ENCODE results near the gene MACROD2.

The MACROD2 gene

DNA sequence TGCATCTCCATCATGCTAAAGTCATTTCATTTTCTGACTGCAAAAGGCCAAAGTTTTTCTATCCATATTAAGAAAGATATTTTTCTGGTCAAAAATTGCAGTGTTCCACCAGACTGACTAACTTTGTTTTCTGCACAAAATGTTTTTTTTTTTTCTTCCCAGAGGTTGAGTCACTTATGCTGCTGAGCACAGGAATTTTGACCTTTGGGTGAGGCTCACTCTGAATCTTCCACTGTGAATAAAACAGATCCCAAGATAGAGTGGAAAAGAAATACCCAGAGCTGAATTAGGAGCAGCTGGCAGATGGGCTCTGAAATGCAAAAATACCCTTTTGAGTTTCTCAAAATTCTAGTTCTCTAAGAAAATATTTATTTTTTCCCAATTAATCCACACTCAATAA is 1581.1 kb downstream of the MACROD2 start:
- no peak for DNase-seq

DNA sequence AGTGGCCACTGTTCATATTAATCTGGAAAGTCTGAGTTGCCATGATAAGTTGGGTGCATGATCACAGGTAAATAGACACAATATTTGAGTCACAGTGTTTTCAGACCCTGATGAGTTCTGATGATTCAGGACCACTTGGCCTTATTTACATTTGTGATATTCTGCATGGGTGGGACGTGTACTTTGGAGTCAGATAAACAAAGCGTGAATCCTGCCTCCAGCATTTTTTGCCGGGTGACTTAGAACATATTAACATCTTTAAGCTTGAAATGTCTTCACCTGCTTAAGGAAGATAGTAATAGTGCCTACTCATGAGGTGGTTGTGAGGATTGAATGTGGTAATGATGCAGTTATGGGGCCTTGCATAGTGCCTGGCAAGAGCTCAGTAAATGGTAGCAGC is 1582.8 kb downstream of the MACROD2 start:
- no peak for DNase-seq

DNA sequence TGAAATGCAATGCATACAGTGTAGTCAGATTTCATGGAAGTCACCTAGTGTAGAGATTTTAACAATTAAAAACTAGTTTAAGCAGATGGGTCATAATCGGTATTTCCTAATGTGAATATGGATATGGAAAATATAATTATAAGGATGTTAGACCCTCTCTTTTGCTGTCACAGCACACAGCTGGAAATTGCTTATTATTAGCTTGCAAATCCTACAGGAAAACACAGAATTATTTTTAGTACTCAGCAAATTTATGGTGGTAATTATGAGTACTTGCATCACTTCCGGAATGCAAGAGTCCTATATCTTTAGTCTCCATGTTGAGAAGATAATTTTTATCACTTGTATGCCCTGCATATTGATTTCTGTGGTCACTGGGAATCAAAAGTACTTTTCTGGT is 1584.4 kb downstream of the MACROD2 start:
- no peak for DNase-seq

DNA sequence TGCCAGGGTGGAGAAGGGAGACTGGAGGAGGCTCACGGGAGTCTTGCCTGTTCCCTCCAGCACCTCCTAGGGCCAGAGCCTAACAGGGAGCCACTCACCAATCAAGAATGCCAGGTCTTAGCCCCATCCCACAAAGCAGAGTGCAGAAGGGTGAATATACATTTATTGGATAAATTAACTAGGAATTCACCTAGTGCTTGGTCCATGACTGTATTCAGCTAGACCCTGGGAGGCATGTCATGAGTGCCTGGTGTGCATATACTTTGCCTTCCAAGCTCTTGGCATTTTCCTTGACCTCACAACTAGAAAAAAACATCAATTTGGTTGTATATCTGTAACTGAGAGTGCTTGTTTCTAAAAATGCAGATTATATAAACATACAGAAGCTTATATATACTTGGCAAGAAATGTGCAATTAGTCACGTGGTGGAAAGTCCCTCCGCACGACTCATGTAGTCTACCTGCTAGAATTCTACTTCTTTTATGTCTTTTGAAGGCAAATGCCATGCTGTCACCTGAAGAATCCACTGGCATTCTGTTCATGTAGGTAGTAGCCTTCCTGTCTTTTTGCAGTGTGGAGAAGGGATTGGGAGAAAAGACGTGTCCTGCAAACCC is 1586.9 kb downstream of the MACROD2 start:
- no peak for DNase-seq

DNA sequence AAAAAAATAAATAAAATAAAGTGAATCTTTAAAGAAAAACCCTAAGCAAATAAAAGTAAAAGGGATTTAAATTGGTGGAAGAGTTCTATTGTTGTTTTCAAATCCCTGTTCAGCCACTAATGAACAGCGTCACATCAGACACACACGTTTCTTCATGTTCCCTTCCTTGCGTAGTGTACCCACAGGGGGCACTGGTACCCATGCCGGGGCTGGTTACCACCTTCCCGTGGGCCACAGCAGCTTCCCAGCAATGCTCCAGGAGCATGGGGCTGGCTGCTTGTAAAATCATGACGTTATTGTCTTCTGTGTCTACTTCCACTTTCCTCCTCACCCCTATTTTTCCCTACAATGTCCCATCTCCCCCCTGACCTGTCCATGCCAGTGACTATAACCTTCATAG is 1589.2 kb downstream of the MACROD2 start:
- no peak for DNase-seq

DNA sequence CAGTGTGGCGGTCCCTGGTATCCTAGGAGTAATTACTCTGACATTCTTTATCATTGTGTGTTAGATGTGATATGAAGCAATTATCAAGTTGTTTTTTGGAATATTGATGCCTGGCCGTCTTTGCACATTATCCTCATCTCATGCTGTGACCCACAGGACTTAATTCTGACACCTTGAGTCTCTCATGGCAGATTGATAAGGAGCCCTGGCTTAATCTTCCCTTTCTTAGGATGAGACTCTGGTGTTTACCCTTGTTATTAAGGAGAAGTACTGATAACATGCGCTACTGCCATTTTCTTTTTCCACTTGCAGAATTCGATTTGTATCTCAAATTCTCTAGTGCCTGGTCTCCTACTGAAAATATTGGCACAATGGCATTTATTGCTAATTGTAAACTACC is 1597.8 kb downstream of the MACROD2 start:
- DNase-seq = no peak

DNA sequence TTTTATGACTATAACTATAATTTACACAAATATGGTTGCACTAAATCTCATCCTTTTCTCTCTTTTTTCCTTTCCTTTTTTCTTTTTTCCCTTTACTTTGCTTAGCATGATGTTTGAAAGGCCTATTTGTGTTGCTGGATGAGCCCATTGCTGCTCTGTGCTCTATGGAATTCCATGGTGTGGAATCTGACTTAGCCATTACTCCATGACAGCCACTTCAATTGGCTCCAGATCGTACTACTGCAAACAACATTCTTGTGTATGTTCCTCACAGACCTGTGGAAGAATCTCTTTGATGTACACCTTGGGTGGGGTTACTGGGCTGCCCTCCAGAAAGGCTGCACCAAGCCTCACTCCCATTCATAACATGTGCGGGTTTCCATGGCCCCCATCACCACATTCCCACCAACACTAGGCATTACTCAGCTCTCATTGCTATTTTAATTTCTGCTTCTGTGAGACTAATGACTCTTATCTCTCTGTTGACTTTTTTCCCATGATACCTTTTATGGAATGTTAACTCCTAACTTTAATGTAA is 1598.9 kb downstream of the MACROD2 start:
- DNase-seq = no peak

DNA sequence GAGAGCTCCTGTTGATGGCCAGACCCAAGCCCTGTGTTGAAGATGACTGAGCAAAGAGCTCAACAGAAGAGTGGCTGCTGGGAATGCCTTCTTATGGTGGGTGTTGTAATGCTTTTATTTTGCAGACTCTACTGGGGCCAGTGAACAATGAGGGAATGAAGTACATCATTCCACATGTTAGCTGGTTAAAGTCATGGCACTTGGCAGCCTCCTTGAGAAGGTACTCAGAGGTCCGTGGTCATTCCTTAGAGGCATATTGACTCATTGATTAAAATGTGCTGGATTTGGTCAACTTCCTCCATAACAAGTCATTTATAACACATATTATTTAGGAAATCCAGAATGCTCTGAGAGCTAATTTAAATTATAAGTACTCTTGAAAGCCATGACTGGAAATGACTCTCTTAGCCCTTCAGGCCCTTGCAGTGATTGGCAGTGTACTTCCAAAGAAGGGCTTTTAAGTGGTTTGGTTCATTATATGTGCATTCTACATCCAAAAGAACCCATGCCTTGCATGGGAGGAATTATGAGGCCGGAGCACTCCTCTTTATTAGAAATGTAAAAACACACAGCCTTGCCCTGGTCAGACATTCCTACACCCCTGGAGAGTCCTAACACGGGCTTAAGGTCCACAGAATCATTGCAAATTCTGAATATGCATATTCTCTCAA is 1601.0 kb downstream of the MACROD2 start:
- no peak for DNase-seq

DNA sequence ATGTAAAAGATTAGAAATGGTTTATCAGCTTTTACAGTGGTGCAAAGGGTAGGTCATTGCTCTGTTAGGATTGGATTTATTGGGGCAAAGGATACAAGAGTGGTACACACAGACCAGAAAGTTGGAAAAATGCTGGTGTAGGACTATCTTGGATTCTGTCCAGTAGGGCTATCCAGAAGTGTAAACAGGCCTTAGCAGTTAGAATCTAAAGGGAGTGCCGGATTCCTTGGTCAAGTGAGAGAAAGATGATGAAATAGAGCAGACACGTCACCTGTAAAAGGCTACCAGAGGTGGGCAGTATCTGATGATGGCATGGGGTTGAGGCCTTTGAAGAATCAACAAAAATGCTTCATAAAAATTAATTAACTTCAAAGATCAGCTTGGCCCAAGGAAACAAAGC is 1602.0 kb downstream of the MACROD2 start:
- no peak for DNase-seq

DNA sequence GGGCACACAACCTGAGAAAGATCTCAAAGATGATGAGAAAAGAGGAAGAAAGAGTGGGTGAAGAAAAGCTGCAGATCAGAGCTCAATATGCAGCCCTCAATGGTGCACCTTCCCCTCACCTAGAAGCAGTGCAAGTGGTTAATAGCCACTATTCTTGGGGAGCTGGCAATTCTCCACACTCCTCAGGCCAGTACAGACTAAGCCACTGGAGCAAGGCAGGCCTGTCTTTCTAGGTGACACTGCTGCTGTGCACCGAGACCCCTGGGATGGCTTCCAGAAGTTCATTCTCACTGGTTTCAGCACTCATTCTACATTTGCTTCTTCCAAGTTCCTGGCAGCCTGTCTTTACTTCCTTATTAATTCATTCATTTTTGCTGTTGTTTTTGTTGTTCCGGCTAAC is 1604.6 kb downstream of the MACROD2 start:
- no peak for DNase-seq

DNA sequence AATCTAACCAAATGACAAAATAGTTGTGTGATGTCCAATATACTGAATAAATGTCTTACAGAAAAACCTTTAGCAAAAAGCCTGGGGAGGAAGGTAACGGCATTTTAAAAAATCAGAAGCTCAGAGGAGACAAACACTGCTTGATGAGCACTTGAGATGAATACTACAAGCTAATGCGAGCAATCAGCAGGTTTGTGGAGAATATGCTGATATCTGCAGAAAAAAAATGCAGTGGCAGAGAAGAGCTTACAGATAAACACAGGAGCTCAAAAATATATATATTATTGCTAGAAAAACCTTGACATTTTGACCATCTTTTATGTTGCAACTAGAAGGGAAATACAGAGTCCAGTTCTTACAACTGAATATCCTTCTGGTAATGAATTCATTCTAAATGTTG is 1605.2 kb downstream of the MACROD2 start:
- no peak for DNase-seq

DNA sequence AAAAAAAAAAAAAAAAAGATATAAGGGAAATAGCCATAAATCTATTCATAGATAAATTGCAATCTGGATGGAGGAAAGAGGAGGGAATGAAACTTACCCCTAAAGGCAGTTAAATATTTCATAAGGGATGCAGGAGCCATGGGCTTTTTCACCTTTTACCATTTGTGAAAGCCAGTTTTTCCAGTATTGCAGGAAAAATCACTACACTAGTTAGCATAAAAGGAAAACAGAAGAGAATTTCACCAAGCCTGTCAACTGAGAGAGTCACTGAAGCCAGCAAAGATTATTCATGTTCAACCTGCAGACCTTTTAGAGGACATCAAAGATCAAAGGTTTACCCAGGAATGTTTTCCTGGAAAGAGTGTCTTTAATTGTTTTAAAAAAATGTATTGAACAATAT is 1608.2 kb downstream of the MACROD2 start:
- DNase-seq = no peak

DNA sequence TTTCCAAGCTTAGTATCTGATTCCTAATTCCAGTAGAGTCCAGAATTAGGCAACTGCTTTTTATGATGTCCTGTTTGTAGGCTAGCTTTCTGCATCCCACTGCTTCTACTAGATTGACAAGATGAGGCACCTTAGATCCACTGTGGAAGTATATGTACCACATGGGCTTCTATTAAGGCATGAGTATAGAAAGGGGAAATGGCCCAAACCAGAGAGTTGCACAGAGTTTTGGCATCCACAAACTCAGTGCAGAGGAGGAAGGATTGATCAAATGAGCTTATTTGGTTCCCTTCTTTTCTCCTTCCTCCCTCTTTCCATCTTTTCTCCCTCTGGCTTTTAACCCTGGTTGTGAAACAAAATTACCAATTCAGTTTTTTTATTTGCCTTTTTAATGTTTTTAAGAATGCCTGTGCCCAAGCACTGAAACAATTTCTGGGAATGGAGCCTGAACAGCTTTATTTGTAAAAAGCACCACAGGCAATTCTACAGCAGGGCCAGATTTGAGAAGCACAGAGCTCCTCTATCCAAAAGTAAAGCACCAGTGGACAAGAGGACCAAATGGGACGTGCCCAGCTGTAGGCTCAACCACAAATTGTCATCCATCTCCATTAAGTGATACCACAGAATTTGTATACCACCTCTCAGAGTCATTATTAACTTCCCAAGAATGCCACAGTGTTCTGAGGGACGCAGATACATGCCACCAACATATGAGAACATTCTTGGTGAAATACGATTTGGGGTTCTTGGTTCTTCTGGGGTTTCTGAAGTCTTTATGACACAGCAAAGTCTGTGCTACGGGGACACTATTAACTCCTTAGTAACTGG is 1608.9 kb downstream of the MACROD2 start:
- DNase-seq = no peak

DNA sequence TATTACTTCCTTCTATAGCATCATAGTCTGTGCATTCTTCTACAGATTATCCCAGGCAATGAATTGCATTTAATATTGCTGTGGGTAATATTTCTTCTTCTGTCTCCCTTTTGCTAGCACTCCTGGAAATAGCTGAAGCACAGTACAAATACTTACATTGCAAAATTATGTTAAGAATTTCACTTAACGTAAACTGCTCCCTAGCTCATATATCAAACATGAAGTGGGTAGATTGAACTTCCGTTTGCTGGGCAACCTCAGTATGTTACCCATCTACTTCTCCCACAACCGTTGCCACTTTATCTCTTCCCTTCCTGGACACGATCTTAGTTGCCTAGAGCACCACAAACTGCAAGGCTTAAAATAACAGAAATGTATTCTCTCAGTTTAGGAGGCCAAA is 1614.6 kb downstream of the MACROD2 start:
- DNase-seq = no peak

DNA sequence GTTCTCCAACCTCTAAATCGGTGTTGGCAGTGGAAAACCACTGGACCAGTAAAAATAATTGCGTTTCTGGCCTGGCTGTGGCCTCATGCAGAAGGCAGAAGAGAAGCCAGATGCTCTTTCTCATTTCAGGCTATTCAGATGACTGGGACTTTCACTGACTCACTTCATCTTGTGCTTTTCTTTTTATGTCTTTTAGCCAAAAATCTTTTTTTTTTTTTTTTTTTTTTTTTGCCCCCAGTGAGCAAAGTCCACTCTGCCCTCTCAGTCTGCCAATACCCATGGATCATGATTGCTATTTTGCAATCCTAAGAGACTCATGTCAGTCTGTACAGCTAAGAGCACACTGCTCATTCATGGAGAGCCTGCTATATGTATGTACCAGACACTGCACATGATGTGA is 1615.5 kb downstream of the MACROD2 start:
- no peak for DNase-seq

DNA sequence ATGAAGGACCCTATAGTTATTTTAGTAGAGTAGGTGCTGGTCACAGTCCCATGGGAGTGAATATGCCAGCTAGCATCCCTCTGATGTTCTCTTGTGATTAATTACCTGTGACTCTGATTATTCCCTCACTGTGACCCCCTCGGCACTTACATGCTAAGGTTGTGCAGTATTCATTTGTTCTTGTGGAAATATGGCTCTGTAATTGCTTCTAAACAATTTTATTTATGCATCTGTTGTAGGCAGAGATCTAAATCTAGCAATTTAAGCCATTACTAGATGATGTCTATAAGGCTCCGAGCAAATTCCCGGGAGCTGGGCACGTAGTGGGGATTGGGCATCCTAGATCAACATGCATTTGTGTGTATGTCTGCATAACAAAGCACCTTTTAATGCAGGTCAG is 1616.2 kb downstream of the MACROD2 start:
- DNase-seq = no peak

DNA sequence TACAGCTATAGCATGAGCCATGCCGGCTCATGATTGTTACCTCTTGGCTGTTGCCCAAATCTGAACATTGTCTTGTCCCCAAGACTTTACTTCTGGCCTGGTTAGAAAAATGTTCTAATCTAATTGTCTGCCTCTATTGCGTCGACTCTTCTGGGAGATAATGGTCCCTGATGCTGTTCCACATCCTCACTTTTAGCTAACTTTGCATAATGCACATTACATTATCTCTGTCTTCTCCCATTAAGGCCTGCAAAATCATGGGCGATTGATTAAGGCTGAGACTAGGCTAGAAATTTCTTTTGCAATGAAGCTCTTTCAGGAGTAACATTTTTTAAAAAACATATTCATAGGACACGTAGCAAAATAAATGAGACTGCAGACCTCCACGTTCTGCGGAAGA is 1616.9 kb downstream of the MACROD2 start:
- no peak for DNase-seq

DNA sequence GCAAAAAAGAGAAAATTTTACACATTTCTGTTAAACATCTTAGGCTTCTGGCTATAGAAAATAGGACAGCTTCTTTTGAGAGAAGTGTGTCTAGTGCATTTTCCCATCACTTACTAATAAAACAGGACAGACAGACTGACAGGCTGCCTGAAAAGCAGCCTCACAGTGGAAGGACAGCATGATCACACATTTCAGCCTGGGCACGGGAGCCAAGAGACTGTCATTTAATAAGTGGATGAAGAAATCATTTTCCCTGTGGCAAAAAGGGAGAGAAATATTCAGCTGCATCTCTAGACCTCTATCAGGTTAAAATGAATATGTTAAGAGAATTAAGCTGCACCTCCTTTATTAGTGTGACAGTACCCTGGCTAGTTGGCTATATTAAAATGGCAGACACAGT is 1617.5 kb downstream of the MACROD2 start:
- DNase-seq = no peak

DNA sequence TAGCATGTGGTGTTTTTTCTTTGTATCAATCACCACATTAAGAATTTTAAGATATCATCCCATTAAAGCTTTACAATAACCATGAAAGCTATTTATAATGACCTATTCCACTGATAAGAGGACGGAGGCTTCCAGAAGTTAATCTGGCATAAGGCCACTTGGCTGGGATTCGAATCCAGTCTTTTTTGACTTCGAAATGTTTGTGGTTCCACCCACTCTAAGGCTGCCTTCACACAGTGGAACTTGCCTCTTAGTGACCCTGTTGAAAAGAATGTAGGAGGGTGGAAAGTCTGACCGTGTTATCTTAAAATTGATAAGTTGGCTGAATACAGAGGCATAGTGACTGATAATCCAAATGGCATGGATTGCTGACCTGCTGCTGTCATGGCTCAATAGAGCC is 1618.2 kb downstream of the MACROD2 start:
- no peak for DNase-seq

DNA sequence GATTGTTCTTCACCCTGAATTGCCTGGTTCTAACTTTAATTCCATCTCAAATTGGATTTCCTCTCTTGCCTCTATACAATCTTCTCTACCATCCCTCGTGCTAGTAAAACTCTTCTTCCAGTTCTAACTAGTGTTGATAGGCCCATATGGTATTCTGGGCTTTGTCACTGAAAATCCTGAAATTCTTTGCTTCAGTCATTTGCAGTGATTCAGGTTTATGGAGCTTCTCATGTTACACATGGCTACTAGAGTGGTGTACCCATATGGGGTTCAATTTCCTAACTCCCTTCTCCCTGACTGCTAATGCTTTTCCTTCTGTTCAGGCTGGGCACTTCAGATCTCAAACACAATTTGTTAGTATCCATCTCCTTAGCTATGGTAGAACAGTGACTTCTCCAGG is 1621.3 kb downstream of the MACROD2 start:
- no peak for DNase-seq

DNA sequence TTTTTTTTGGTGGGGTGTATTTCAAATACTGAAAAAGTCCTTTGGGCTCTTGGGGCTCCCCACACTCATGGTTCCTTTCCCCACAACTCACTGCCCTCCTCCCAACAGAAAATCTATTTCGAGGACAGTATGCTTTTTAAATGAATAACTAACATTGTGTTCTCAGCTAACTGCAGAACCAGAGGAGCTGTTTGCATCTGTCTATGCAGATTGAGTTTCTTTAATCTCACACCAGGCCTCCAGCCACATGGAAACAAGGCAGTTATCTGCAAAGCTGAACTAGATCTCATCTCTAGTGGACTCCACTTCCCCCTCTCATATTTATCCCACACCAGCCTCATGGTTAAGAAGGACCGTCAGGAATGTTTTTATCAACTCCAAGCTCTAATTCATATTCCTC is 1622.8 kb downstream of the MACROD2 start:
- DNase-seq = no peak

DNA sequence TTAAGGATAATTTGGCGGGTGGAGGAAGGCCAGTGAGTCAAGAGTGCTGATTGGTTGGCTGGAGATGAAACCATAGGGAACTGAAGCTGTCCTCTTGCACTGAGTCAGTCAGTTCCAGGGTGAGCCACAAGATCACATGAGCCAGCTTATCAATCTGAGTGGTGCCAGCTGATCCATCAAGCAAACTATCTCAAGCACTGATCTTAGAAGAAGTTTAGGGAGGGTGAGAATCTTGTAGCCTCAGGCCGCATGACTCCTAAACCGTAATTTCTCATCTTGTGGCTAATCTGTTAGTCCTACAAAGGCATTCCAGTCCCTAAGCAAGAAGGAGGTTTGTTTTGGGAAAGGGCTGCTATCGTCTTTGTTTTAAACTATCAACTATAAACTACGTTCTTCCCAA is 1623.6 kb downstream of the MACROD2 start:
- no peak for DNase-seq

DNA sequence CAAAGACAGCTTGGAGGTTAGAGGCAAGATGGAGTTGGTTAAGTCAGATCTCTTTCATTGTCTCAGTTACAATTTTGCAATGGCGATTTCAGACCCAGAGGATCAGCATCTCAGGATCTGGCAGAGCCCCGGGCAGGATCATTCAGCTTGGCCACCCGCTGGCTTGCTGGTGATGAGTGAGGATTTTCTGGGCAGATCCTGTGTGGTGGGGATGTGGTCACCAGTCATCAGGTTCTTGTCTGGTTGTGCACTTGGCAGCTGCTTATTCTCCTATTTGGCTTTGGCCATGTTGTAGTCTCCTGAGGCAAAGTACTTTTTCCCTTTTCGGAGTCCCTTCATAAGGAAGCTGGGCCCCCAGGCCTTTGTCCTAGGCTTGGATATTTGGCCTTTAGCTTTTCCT is 1624.0 kb downstream of the MACROD2 start:
- DNase-seq = no peak

DNA sequence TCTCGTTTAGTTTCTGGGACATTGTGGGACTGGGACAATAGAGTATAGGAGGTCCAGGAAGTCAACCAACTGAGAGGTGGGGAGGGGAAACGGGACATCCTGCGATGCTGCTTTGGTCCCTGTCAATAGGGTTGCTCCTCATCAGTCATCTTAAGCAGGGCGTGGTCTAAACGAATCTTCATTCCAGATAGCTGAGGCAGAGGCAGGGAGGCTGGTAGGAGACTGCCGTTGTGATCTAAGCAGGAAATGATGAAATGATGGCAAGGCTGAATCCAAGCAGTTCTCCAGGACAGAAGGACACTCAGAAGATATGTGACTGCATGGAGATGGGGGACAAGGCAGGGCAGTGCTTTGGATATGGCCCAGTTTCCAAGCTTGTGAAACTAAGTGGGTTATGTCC is 1624.5 kb downstream of the MACROD2 start:
- DNase-seq = no peak
